ENCODE results near the gene MTARC1.

MTARC1 gene

GRCh38 chr1:220834155-220834870 is 47.6 kb downstream of the MTARC1 start:
- DNase-seq, result no peak

All from SW 1271 (cell line).